ENCODE measurements around the gene DKK2.
A peak's percentile ranks its signal among the peaks of the same experiment; 100 is the strongest.

DKK2 gene, protein sequence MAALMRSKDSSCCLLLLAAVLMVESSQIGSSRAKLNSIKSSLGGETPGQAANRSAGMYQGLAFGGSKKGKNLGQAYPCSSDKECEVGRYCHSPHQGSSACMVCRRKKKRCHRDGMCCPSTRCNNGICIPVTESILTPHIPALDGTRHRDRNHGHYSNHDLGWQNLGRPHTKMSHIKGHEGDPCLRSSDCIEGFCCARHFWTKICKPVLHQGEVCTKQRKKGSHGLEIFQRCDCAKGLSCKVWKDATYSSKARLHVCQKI

DNA sequence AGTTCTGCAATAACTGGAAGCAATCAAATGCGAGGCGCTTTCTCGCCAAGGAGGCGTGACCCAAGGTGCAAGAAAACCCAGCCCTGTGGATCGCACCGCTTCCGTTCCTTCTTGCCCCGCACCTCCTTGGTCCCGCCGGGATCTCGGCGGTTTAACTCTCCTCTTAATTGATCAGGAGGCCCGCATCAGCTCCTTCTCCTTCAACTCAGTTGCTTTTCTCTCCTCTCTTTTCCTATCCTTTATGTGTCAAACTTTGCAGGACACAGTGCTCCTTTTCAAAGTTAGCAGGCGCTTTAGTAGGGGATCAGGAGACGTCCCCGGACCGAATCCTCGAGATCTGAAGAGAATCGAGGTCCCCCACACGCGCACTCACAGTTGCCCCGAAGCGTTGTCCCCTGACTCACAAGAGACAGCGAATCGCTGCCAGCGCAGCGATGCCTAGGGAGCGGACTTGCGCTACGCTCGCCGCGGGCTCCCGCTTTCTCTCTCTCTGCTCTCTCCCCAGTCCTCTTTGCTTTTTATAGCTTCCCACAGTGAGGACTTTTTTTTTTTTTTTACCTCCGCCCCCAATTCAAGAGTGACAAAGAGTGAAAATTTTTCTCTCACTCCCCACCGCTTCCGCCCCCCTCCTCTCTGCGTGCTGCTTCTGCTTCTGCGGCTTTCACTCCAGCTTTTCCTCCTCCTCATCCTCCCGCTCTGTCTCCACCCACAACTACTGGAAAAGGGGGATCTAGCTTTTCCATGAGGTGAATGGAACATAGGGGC is at the start of gene DKK2:
DKK2 (minus strand) TSS at position 495 of the 765 bp plus-strand sequence. CDS start 722 bp downstream, outside the sequence.
- peak; percentile 47 for DNase-seq (ENCODE audit: low spot score)

DNA sequence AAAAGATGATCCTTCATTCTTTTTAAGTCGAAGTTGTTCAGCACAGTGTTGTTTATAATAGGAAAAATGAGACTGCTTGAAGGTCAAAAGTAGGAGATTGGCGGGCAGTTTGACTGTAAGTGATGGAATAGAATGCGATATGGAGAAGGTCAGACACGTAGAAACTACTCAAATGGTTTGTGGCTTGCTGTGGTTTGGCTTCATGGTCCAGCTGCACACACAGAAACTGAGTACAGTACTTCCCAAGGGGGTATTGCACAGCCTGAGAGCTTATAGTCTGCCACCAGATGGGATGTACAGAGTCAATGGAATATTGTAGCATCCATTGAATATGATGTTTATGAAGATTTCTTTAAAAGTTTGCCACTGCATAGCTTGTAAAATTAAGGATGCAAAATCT is 41.1 kb upstream of the DKK2 start:
- DNase-seq (ENCODE audit: low spot score) = no peak

GRCh38 chr4:107072836-107073736 is 37.0 kb upstream of the DKK2 start:
- no peak for DNase-seq (ENCODE audit: low spot score)

GRCh38 chr4:107071108-107071507 is 35.0 kb upstream of the DKK2 start:
- DNase-seq (ENCODE audit: low spot score) = no peak

GRCh38 chr4:107069049-107069448 is 32.9 kb upstream of the DKK2 start:
- DNase-seq (ENCODE audit: low spot score) = peak; percentile 66

GRCh38 chr4:107068116-107068515 is 32.0 kb upstream of the DKK2 start:
- DNase-seq (ENCODE audit: low spot score) = no peak

DNA sequence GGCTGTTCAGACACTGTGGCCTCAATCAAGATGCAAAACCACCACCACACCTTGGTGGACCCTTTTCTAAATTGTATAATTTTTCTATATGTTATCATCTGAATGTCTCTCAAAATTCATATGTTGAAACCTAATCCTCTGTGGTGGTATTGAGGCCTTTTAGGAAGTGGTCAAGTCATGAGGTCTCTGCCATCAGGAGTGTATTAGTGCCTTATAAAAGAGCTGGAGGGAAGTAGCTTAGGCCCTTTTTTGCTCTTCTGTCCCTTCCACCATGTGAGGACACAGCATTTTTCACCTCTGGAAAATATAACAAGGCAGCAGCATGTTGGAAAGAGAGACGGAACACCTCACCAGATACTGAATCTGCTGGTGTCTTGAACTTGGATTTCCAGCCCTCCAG is 30.5 kb upstream of the DKK2 start:
- no peak for DNase-seq (ENCODE audit: low spot score)

- no peak for DNase-seq (ENCODE audit: low spot score)
Observed at GRCh38 chr4:107065201-107065600, 29.1 kb upstream of the DKK2 start.

DNA sequence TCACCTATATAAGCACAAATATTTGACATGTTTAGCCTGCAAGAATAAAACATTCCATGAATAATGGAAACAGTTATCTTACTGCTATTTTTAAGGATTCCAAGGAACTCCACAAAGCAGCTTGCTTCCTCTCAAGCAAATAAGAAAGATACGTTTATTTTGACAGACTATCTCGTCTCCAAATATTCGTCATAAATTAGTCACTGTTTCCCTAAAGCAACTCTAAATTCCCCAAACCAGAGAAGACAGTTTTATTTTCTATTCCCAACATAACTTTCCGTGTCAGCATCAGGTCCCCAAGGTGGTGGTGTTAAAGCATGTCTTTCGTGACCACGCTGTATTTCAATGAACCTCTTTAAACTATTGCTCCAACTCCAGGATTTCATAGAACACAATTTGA is 24.3 kb upstream of the DKK2 start:
- DNase-seq (ENCODE audit: low spot score) = no peak

GRCh38 chr4:107058828-107059227 is 22.7 kb upstream of the DKK2 start:
- peak; percentile 28 for DNase-seq (ENCODE audit: low spot score)

DNA sequence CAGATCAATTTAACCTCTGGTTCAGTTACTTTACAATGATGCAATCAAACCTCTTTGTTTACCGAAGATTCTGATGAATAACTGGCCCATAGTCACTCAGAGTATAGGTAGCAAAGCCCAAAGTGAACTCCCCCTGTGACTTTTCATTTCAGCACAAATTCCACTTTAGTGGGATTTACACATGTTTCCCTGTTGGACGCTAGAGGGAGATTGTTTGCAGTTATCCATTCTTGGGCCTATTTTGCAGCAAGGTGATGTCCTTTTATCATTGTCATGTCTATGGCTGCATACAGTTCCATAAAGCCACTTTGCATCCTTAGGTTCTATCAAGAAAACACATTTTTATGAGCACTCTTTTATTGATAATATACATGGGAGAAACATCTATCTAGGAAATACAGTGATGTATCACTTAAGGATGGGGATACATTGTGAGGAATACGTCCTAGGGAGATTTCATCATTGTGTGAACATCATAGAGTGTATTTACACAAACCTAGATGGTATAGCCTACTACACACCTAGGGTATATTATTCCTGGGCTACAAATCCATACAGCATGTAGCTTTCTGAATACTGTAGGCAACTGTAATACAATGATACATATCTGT is 14.5 kb upstream of the DKK2 start:
- DNase-seq (ENCODE audit: low spot score) = peak; percentile 32

GRCh38 chr4:107046261-107046660 is 10.1 kb upstream of the DKK2 start:
- DNase-seq (ENCODE audit: low spot score) = no peak

DNA sequence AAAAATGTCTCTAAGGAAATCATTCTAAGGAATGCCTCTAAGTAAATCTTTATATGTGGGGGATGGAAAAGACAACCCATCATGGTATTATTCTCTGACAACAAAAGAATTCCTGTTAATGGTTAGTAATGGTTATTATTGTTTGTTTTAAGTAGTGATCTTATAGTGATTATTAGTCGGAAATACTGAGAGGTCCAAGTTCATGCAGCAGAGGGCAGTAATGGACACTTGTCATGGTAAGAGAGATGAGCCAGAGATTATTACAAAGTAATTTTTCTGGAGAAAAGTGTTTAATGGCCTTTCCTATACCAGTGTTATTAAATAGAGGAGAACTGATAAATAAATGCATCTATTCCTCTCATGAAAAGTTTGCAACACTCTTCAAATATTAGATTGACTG is 8.1 kb upstream of the DKK2 start:
- peak; percentile 6 for DNase-seq (ENCODE audit: low spot score)

- peak; percentile 69 for DNase-seq (ENCODE audit: low spot score)
Observed at GRCh38 chr4:107037199-107037584, 1.1 kb upstream of the DKK2 start.

DNA sequence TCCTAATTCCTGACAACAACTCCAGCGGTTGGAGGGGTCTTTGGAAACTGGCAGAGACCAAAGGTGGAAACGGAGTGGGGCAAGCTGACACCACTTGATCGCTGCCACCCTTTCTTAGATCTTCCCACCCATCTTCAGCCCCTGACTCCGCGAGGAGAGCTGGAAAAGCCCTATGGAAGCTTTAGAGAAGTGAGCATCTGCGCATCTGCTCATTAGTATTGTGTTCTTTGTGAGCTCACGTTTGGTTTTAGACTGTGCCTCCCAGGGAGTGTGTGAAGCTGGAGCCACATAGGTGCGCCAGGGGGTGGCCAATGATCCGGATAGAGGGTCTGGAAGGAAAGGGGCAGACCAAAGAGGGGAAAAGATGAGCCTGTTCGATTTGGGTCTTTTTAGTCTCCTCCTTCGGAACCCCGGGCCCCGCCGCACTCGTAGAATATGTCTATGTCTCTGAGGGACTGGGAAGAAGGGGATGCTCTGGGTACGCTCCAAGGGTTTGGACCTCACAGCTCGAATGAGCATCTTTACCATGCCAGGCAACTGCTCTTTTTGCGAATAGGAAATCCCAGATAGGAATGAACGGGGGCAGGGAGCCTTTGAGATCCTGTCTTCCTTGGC is 578 bp upstream of the DKK2 start:
- DNase-seq (ENCODE audit: low spot score) = peak; percentile 3

DNA sequence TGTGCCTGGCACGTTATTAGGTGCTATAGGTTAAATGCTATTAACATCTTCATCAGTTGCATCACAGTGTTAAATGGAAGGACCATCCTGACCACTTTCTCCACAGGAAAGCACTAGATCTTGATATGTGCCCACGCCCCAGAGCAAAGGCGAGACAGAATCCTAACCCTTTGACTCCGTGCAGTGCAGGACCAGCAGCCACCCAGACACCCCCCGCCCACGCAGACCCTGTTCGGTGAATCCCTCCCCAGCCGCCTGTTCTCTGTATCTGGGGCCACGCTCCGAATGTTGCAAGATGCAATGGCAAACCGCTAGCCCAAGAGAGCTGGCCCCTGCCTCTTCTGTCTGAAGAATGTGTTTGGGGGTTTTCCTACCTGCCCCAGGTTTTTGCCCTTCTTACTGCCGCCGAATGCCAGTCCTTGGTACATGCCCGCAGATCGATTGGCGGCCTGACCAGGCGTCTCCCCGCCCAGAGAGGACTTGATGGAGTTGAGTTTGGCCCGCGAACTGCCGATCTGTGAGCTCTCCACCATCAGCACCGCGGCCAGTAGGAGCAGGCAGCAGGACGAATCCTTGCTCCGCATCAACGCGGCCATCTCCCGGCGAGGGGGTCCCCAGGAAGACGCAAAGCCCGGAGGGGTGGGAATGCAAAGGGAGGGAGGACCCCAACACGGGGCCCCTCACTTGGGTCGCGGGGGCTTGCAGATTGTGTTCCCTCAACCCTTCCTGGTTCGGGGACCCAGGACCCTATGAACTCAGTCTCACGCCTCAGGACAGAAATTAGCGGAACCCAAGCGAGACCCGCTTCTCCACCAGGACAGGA is 906 bp downstream of the DKK2 start:
- peak; percentile 60 for DNase-seq (ENCODE audit: low spot score)

GRCh38 chr4:107034091-107034995 is 1.8 kb downstream of the DKK2 start:
- DNase-seq (ENCODE audit: low spot score) = peak; percentile 48

DNA sequence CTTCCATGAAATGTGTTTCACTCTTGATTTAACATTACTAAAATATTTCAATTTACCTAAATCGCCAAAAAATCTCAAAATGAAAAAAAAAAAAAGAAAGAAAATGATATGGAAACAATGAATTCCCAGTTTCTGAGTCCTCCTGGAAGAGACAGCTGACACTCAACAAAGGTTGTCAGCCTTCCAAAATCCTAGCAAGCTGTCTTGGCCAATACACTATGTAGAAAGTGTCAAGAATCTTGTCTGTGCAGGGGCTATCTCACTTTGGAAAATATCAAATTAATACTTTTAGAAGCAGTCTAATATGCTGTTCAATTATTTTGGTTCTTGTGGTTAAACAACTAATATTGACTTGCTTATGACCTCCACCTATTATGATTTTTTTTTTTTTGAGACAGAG is 8.7 kb downstream of the DKK2 start:
- no peak for DNase-seq (ENCODE audit: low spot score)

DNA sequence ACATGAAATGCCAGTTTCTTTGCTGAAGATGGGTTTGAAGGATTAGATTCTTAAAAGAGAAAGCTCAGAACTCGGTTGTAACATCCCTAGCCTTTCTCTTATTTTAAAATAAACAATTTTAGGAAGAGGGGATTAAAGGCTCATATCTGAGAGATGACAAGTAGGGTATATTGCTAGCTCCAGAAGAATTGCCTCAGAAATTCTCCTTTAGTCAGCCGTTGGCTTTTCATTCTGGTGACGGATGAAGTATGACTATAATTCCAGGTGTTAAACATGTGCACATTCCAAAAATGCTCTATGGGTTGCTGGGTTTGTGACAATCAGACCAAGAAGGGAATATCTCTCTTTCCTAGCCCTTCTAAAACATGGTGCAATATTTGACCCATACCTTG is 17.8 kb downstream of the DKK2 start:
- no peak for DNase-seq (ENCODE audit: low spot score)
